NCI-H2029 (cell line): ENCODE measurements around the gene TMEM132D.

ENCODE experiments used
- DNase-seq: peaks from one replicate; lab custom pipeline; 2025; lab: John Stamatoyannopoulos, UW

TMEM132D gene

GRCh38 chr12:129826273-129826672, 77.6 kb downstream of the TMEM132D start:
- no peak for DNase-seq

- DNase-seq: no peak
These were observed 78.5 kb downstream of the TMEM132D start for GRCh38 chr12:129825316-129825715.

DNA sequence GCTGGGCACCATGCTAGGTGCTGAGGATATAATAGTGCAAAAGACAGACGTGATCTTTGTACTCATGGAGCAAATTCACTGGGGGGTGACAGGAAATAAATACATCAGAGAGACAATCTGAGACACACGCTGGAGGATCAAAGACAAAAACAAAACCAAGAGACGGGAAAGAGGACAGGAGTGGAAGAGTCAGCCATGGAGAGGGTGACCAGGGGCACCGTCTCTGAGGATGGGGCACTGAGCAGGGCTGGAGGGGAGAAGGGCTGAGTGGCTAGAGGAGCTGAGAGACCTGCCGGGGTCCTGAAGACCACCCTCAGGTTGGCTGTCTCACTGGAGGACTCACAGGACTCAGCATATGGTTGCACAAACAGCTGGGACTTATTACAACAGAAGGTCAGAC, 81.9 kb downstream of the TMEM132D start:
- DNase-seq: no peak

- no peak for DNase-seq
These were observed 84.4 kb downstream of the TMEM132D start for GRCh38 chr12:129819391-129819790.

DNA sequence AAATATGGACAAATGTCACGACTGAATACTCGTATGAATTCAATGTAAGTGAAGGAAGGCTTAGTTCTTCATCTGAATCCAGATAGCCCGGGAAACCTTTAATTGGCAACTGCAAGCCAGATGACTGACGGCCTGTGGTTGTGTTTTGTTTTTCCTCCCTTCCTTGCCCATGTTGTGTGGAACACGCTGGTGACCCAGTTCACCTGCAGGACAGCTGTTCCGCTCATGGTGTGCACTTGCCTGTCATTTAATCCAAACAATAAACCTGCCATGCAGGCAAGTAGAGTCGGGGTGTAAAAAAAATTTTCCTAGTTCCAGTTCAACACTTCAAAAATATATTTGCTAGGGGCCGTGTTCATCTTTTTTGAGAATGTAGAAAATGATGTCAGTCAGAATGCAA, 88.0 kb downstream of the TMEM132D start:
- DNase-seq: peak; percentile 50

- no peak for DNase-seq
These were observed 91.9 kb downstream of the TMEM132D start for GRCh38 chr12:129811963-129812362.

GRCh38 chr12:129807136-129807535, 96.7 kb downstream of the TMEM132D start:
- no peak for DNase-seq

DNA sequence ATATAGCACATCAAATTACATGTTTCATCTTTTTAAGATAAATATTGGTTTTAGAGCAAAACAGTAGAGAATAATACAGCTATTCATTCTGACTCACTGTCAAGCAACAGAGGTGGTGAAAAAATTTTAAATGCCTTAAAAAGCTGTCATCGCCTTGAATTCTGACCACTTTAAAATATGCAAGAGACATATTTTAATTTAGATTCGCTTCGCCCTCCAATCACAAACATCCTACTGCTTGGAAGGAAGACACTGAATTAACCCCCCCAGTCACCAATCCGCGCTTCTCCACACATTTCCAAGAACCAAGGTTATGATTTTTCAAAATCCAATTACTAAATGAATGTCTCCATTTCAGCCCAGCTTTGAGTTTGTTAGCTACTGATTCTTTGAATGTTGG, 112.4 kb downstream of the TMEM132D start:
- DNase-seq: no peak

DNA sequence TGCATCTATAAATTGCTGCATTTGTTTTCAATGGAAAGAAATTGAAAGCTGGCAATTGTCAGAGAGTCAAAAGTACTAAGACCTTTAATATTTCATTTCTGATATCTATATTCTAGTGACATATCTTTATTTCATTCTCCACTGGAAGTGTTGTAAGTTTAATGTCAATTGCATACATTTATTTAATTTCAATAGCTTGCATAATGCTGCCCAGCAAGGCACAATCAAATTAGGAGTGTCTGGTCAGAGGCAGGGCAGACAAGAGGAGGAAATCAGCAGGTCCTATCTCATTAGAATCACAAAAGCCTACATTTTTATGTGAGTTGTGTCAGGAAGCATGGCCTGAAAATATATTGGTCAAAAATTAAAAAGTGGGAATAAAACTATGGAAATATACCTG, 112.9 kb downstream of the TMEM132D start:
- no peak for DNase-seq

DNA sequence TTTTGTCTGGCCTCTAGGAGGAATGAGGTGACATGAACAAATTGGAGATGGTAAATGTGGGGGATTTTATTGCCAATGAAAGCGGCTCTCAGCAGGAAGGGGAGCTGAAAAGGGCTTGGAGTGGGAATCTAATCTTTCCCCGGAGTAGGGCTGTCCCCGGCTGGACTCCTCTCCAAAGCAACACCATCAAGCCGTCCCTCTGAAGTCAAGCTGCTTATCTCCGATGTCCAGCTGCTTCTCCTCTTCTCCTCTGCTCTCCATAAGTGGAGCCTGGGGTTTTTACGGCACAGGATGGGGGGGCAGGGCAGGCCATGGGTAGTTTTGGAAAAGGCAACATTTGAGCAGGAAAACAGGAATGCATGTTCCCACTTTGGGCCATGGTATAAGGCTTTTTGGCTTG, 113.5 kb downstream of the TMEM132D start:
- no peak for DNase-seq

DNA sequence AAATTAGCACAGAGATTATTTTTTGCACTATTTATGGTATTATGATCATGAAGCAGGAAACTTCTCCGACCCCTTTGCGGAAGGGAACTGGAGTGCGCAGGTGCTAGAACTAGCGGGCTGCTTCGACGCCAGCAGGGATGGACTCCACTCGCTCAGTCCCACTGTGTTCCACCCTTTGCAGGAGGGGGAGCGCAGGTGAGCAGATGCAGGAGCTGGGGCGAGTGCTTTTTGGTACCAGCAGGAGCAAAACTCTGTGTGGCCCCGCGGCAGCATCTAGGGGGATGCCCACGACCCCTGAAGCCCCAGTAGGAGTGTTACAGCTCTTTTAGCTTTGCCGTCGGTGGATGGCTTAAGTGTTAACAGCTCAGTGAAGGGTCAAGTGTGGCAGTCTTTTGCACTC, 113.9 kb downstream of the TMEM132D start:
- no peak for DNase-seq

DNA sequence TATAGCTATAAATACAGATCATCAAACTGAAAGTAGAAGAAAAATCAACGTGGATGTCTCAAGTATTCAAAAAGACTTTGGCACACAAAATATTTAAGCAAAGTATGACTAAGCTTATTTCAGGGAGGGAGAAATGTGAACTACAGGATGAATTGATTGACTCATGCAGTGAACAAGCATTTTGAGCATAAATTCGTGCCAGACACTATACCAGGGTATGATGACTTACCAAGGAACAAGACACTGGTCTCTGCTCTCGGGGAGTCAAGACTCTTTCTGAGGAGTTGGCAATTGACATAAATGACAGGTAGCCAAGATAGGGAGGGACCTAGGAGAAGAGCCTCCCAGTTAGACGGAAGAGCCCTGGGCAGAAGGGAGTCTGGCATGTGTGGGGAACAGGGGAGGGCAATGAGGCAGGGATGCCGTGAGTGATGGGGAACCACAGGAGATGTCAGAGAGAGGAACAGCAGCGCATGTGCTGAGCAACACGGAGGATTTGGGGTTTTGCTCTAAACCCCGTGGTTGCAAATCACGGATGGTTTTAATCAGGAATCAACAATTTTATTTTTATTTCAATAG, 115.2 kb downstream of the TMEM132D start:
- no peak for DNase-seq

DNA sequence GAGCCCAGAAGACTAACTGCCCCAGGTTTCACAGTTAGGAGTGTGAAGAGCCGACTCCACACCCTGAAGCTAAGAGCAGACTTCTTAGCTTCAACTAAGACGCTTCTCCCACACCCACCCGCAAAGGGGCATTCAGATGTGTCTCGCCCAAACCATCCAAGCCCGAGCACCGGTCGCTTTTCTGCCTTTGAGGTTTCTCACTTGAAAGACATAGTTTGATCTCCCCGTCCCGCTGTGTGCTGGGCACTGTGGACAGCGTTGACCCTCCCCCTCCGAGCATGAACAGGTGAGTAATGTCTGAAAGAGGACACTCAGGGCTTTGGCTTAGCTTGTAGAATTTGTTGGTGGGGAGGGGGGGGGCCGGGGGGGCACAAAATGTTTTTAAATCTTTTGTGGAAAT, 123.8 kb downstream of the TMEM132D start:
- no peak for DNase-seq

- DNase-seq: peak; percentile 48
These were observed 124.8 kb downstream of the TMEM132D start for GRCh38 chr12:129779033-129779432.

DNA sequence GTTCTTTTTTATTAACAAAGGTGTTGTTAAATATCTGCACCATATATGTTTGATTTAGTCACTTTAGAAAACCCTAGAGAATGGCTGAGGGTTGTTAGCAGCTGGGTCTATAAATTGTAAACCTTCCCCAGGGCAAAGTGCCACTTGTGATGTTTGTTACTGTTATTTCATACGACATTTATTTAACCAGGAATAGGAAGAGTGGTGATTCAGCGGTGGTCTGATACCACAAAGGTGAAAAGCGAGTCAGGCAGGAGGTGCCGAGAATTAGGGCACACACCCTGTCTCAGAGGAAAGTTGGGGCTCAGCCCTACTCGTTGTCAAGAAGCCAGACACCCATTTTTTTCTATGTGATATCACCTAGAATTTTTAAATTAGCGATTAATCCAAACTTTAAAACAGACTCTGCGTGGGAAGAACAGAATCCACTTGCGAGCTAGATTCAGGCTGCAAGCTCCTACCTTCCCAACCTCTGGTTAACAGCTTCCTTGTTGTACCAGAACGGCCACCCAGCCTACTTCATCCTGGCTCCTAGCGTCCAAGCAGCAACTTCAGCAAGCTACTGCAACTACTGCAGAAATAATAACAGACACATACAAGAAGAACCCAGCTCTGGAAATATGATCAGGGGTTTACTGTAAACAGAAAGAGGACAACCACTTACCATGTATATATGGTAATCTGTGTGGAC, 126.7 kb downstream of the TMEM132D start:
- peak; percentile 83 for DNase-seq

DNA sequence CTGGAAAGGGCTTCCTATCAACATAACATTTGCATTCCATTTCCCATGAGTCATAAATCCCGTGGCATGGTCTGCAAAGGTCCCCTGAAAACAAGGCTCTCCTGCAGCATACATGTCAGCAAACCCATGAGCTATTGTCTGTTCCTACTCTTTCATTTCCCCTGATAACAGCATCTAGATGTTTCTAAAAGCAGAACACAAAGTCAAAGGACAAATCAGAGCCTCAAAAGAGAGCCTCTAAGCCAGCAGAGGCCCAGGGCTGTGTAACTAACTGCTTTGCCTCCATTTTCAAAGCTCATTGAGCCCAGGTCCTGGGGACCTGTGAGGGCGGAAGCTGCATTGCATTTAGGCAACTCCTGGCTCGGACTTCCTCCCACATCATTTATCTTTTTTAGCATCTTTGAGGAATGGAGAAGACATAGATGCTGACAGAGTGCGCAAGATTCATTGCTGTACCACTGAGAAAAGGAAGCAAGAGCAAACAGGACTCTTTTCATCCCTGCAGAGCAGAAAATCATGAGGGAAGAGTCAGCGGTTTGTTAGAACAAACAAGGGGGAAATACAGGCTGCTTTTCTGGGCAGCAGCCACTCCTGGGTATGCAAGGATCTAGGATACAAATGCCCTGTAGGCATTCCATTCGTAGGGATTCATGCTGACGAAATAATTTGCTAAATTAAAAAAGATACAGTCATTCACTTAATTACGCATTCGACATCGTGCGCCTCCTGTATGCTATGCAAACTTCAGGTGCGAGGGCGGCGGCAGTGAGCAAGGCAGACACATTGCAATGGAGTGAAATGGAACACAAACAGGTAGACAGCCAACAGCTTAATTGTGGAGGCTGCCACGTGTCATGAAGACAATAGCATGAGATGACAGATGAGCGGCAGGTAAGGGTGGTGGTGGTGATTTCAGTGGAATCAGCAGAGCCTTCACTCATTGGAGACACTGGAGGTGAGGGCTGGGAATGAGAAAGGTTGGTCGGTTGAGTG, 131.0 kb downstream of the TMEM132D start:
- DNase-seq: no peak

DNA sequence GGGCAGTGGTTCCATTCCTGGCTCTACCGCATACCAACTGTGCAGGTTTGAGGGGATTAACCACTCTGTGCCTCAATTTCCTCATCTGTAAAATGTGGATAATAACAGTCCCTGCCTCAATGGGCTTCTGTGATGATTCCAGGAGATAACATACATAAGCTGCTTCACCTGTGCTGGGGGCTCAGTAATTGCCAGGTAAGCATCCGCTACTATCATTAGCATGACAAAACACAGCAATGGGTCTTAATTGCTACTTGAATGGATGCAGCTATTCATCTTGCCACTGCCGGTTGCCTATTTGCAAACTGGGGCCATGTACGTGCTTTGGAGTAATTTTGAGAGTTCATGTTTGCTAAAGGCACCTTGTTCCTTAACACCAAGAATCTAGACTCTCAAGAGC, 132.6 kb downstream of the TMEM132D start:
- no peak for DNase-seq

DNA sequence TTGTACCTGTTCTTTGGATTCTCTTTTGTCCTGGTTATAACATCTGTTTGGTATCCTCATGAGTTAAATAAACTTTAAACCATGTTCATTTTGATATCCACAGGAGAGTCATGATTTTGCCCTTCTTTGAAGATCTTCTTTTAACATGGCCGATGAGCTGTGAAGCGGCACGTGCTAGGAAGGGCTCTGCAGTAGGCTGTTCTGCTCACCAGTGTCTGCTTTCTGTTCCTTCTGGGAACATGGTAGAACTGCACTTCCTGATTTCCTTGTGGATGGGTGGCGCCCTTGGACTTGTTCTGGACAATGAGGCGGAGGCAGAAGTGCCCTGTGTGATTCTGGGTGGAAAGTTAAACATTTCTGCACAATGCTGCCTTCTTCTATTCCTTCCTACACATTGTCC, 138.1 kb downstream of the TMEM132D start:
- DNase-seq: no peak

GRCh38 chr12:129762436-129762835, 141.4 kb downstream of the TMEM132D start:
- DNase-seq: no peak

DNA sequence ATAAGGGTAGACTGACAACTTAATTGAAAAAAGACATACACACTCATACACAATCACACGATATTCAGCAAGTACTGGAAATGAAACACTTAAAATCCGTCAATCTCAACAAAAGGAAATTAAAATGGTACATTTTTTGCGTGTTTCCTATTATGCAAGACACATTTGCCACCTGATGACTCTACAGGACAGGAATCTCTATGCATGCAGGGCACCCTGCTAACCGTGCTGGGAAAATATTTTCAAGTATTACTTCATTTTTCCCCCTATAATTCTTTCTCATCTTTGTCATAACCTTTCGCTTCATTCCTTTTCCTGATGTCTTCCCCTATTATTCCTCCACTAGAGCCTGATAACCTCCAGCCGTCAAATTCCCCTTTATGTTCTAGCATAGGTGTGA, 150.2 kb downstream of the TMEM132D start:
- no peak for DNase-seq

DNA sequence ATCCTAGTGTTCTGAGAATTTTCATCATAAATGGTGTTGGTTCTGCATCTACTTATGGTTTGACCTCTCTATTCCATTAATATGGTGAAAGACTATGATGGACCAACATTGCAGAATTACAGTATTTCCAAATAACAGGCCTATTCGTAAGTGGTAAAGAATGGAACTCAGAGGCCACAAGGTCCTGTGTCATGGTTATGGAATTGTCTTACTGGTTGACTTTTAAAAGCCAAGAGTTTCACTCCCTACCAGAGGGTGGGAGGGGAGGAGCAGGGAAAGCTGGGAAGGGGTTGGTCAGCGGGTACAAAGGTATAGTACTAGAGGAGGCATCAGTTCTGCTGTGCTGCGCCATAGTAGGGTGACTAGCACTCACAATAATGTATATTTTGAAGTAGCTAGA, 153.4 kb downstream of the TMEM132D start:
- no peak for DNase-seq

GRCh38 chr12:129746318-129746717, 157.5 kb downstream of the TMEM132D start:
- DNase-seq: no peak

DNA sequence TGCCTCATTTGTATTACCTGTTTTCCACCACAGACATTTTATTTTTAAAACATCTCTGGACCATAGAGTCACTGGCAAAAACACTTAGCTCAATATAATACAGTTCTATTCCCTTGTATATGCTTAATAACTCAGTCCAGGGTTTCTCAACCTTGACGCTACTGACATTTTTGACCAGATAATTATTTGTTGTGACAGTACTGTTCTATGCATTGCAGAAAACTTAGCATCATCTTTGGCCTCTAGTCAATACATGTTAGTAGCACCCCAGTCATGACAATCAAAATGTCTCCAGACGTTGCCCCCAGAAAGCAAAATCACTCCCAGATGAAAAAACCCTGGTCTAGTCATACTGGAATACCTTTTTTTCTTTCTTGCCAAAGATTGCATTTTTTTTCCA, 174.7 kb downstream of the TMEM132D start:
- no peak for DNase-seq
